Stimulated activated naive B cell treated with anti-CD40 and anti-IgM and Interleukin-4, amounts not matched to agents 10 μg/mL and 1 μg/mL and 100 μg/mL, for 72 hours (primary cell): ENCODE results near the gene ABCD3.

Source experiments
- ATAC-seq, 2 donors: fragments of 150-1000 bp; cut with Tn5 transposase; replicated peaks; 2 replicates each; pipeline ENCODE4 v1.10.0; 2021; ENCODE audit warnings: moderate library complexity in 1 of 2
- DNase-seq: peaks from one replicate; pipeline ENCODE4 v3.0.0; 2021
- H3K27ac Mint-ChIP-seq: one replicate; pipeline ENCODE4 v1.8.0; 2022; ENCODE audit warnings: mild to moderate bottlenecking, mixed read lengths
- H3K27me3 Mint-ChIP-seq, 2 donors: one replicate each; pipeline ENCODE4 v1.8.0; 2022; ENCODE audit warnings: mixed read lengths in 2 of 2
- H3K36me3 Mint-ChIP-seq, 2 donors: one replicate each; pipeline ENCODE4 v1.8.0; 2022; ENCODE audit warnings: mixed read lengths in 2 of 2, mild to moderate bottlenecking in 1 of 2
- H3K4me1 Mint-ChIP-seq, 2 donors: one replicate each; pipeline ENCODE4 v1.8.0; 2022; ENCODE audit warnings: mixed read lengths in 2 of 2, mild to moderate bottlenecking in 1 of 2
- H3K4me3 Mint-ChIP-seq, 2 donors: one replicate each; pipeline ENCODE4 v1.8.0; 2022; ENCODE audit warnings: mild to moderate bottlenecking in 2 of 2, mixed read lengths in 2 of 2, moderate library complexity in 1 of 2
- H3K9me3 Mint-ChIP-seq, 2 donors: one replicate each; pipeline ENCODE4 v1.8.0; 2022; ENCODE audit warnings: mixed read lengths in 2 of 2, mild to moderate bottlenecking in 1 of 2

ABCD3 gene

GRCh38 chr1:94462606-94463005, 44.4 kb downstream of the ABCD3 start:
- H3K4me1 Mint-ChIP-seq, result peaks cover 2 to 14% of the 10 kb centered on the region in 2 donors
- H3K36me3 Mint-ChIP-seq, result peaks cover 17 to 42% of the 10 kb centered on the region in 2 donors
- no peak overlapping the region for H3K27ac Mint-ChIP-seq
- no peak for ATAC-seq
- H3K9me3 Mint-ChIP-seq, result no peaks in the 10 kb centered on the region
- H3K4me3 Mint-ChIP-seq, result no peak overlapping the region
- H3K27me3 Mint-ChIP-seq, result no peaks in the 10 kb centered on the region
- no peak for DNase-seq

DNA sequence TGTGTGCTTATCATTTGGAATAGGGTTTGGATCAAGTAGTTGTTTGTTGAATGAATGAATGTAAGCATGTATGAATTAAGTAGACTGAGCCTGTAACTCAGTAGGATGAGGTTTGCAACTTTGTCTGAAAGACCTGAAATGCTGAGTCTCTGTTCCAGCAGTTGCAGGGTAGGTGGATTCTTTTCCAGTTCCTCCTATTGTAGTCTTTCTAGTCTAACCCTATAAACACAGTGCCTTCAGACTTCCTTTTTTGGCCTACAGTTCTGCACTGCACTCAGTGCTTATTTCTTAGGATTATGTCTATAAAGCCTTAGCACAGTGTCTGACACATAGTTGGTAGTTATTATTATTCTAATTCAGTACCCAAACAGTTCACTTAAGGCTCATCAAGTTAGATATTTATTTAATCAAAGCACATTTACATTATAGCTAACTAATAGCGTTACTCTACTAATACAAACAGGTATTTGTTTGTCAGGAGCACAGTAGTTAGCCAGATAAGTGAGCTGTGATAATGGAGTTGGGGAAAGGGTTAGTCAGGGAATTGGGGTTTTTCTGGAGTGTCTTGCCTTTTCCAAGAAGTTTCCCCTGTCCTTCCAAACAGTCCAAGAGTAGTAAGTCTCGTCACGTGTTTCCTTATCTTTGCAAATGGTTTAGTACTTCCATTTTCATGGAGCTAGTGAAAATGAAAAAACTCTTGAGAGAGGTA, 45.0 kb downstream of the ABCD3 start:
- no peak overlapping the region for H3K4me3 Mint-ChIP-seq
- DNase-seq, result no peak
- peaks cover 15 to 41% of the 10 kb centered on the region in 2 donors for H3K36me3 Mint-ChIP-seq

DNA sequence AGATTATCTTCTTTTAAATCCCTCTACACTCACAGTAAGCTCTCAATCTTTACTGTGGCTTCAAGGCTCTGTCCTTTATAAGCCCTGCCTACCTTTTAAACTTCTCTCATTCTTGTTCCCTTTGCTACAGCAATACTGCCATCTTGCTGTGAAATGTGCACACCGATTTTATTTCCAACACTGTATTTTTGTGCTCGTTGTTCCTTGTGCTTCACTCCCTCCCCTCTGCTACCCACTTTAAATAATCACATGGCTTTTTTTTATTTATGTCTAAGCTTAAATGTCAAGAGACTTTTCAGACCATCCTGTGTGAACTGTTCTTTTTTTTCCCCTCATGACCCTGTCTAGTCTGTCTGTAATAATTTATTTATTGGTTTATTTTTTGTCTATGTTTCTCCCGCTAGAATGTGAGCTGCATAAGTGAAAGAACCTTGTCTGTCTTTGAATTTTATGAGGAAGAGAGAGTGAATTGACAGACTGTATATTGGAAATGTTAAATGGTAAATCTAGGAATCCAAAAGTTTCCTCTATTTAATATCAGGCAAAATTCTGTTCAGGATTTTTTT, 45.7 kb downstream of the ABCD3 start:
- Mint-ChIP-seq H3K4me3 (no peak overlapping the region), H3K9me3 (no peaks in the 10 kb centered on the region), H3K27ac (no peak overlapping the region), H3K27me3 (no peaks in the 10 kb centered on the region), H3K4me1 (peaks cover 2 to 14% of the 10 kb centered on the region in 2 donors), H3K36me3 (peaks cover 15 to 40% of the 10 kb centered on the region in 2 donors)
- peak in 1 of 2 donors; percentile 53 for ATAC-seq
- DNase-seq, result no peak

More for the DNA sequence above, 45.0 kb downstream of the ABCD3 start:
- H3K4me1 Mint-ChIP-seq, result peaks cover 2 to 14% of the 10 kb centered on the region in 2 donors
- H3K27me3 Mint-ChIP-seq, result no peaks in the 10 kb centered on the region
- no peaks in the 10 kb centered on the region for H3K9me3 Mint-ChIP-seq
- H3K27ac Mint-ChIP-seq, result no peak overlapping the region
- no peak for ATAC-seq

- no peak overlapping the region for H3K27ac Mint-ChIP-seq
- H3K27me3 Mint-ChIP-seq, result no peaks in the 10 kb centered on the region
- H3K9me3 Mint-ChIP-seq, result no peaks in the 10 kb centered on the region
- no peak for ATAC-seq
- no peak overlapping the region for H3K4me3 Mint-ChIP-seq
- peaks cover 0 to 7% of the 10 kb centered on the region in 2 donors for H3K4me1 Mint-ChIP-seq
- DNase-seq, result no peak
- H3K36me3 Mint-ChIP-seq, result peaks cover 17 to 36% of the 10 kb centered on the region in 2 donors
Observed at GRCh38 chr1:94468708-94469107, 50.5 kb downstream of the ABCD3 start.

GRCh38 chr1:94471271-94471670, 53.1 kb downstream of the ABCD3 start:
- Mint-ChIP-seq H3K27ac (no peak overlapping the region), H3K4me3 (no peak overlapping the region), H3K27me3 (no peaks in the 10 kb centered on the region), H3K36me3 (peaks cover 12 to 27% of the 10 kb centered on the region in 2 donors), H3K9me3 (no peaks in the 10 kb centered on the region), H3K4me1 (no peaks in the 10 kb centered on the region)
- DNase-seq (no peak), ATAC-seq (no peak)

- H3K9me3 Mint-ChIP-seq, result no peaks in the 10 kb centered on the region
- DNase-seq (no peak), ATAC-seq (no peak)
- no peak overlapping the region for H3K4me3 Mint-ChIP-seq
- peaks cover 10 to 18% of the 10 kb centered on the region in 2 donors for H3K36me3 Mint-ChIP-seq
- H3K27me3 Mint-ChIP-seq, result no peaks in the 10 kb centered on the region
- H3K27ac Mint-ChIP-seq, result no peak overlapping the region
- no peaks in the 10 kb centered on the region for H3K4me1 Mint-ChIP-seq
Observed at GRCh38 chr1:94475232-94475631, 57.0 kb downstream of the ABCD3 start.

DNA sequence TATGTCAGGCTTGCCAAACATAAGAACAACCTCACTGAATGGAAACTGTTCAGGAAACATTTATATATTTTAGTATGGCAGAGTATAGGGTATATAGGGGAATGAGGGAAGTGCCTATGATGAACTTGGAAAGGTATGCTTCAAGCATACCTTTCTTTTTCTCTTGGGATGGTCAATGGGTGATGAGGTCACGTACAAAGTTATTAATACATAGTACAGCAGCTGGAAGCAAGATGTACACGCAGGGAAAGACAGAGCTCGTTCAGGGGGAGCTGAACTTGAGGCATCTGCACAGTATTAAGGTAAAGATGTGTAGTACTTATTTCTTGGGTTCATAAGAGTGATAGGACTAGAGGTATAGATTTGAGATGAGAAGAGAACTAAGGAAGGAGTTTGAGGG, 61.5 kb downstream of the ABCD3 start:
- Mint-ChIP-seq H3K4me1 (peaks cover 0 to 2% of the 10 kb centered on the region in 2 donors), H3K4me3 (no peak overlapping the region), H3K36me3 (peaks cover 24 to 34% of the 10 kb centered on the region in 2 donors), H3K27ac (peak overlapping the region; percentile 2), H3K27me3 (no peaks in the 10 kb centered on the region), H3K9me3 (no peaks in the 10 kb centered on the region)
- ATAC-seq (no peak), DNase-seq (no peak)

DNA sequence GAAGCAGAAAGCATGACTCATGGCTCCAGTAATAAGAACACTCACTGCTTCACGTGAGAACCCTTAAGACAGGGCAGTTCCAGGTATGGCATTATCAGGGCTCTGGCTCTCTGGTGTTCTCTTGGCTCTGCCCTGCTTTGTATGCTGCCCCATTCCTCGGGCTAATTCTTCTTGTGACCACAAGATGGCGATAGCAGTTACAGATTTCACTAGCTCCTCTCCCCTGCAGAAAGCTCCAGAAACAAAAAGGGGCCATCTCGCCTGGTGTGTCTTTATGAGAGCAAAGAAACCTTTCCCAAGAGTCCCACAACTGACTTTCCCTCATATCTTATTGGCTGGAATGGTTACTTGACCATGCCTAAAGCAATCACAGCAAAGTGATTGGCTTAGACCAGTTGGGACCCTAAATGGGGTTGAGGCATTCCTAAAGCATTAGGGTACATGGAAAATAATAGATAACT, 63.3 kb downstream of the ABCD3 start:
- ATAC-seq (peak; percentile 89), DNase-seq (peak; percentile 8)
- Mint-ChIP-seq H3K27ac (peak overlapping the region; percentile 6), H3K4me3 (no peak overlapping the region), H3K36me3 (peaks cover 21 to 32% of the 10 kb centered on the region in 2 donors), H3K9me3 (no peaks in the 10 kb centered on the region), H3K4me1 (peaks cover 0 to 2% of the 10 kb centered on the region in 2 donors), H3K27me3 (no peaks in the 10 kb centered on the region)

- H3K27ac Mint-ChIP-seq, result no peak overlapping the region
- H3K27me3 Mint-ChIP-seq, result no peaks in the 10 kb centered on the region
- no peaks in the 10 kb centered on the region for H3K9me3 Mint-ChIP-seq
- no peaks in the 10 kb centered on the region for H3K4me1 Mint-ChIP-seq
- DNase-seq (no peak), ATAC-seq (no peak)
- no peak overlapping the region for H3K4me3 Mint-ChIP-seq
- H3K36me3 Mint-ChIP-seq, result peaks cover 31 to 38% of the 10 kb centered on the region in 2 donors
Observed at GRCh38 chr1:94486990-94487389, 68.8 kb downstream of the ABCD3 start.

- H3K36me3 Mint-ChIP-seq, result peaks cover 21 to 31% of the 10 kb centered on the region in 2 donors
- no peaks in the 10 kb centered on the region for H3K9me3 Mint-ChIP-seq
- H3K27me3 Mint-ChIP-seq, result no peaks in the 10 kb centered on the region
- ATAC-seq (no peak), DNase-seq (no peak)
- no peak overlapping the region for H3K4me3 Mint-ChIP-seq
- H3K4me1 Mint-ChIP-seq, result no peaks in the 10 kb centered on the region
- H3K27ac Mint-ChIP-seq, result no peak overlapping the region
Observed at GRCh38 chr1:94490556-94490955, 72.4 kb downstream of the ABCD3 start.

- Mint-ChIP-seq H3K27me3 (no peaks in the 10 kb centered on the region), H3K27ac (no peak overlapping the region), H3K4me3 (no peak overlapping the region), H3K9me3 (no peaks in the 10 kb centered on the region), H3K4me1 (no peaks in the 10 kb centered on the region), H3K36me3 (peaks cover 17 to 35% of the 10 kb centered on the region in 2 donors)
- DNase-seq (no peak), ATAC-seq (no peak)
Observed at GRCh38 chr1:94496076-94496755, 78.0 kb downstream of the ABCD3 start.

DNA sequence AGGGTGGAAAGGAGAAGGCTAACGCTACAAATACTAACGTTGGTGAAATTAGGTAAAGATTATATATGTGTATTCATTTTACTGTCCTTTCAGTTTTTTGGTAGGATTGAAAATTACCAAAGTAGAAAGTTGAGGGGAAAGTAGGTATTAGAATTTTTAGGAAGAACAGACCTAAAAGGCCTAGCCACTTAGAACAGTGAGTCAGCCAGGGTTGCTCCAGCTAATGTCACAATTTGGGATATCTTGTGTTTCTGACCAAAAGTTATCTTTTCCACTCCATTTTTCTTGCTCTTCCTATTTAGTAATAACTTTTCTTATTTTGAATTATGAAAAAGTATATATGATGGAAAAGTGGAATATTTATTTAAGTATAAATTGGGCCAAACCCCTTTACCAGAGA, 83.2 kb downstream of the ABCD3 start:
- H3K27ac Mint-ChIP-seq, result no peak overlapping the region

GRCh38 chr1:94501935-94502334, 83.7 kb downstream of the ABCD3 start:
- Mint-ChIP-seq H3K9me3 (no peaks in the 10 kb centered on the region), H3K4me1 (peaks cover 6 to 13% of the 10 kb centered on the region in 2 donors), H3K27ac (no peak overlapping the region), H3K36me3 (peaks cover 30 to 46% of the 10 kb centered on the region in 2 donors), H3K4me3 (no peak overlapping the region), H3K27me3 (no peaks in the 10 kb centered on the region)
- ATAC-seq (no peak), DNase-seq (no peak)

More for the DNA sequence above, 83.2 kb downstream of the ABCD3 start:
- peaks cover 30 to 47% of the 10 kb centered on the region in 2 donors for H3K36me3 Mint-ChIP-seq
- H3K4me1 Mint-ChIP-seq, result peaks cover 6 to 13% of the 10 kb centered on the region in 2 donors
- no peak for ATAC-seq
- no peak for DNase-seq
- H3K27me3 Mint-ChIP-seq, result no peaks in the 10 kb centered on the region
- no peak overlapping the region for H3K4me3 Mint-ChIP-seq
- H3K9me3 Mint-ChIP-seq, result no peaks in the 10 kb centered on the region

GRCh38 chr1:94503153-94503552, 85.0 kb downstream of the ABCD3 start:
- no peak overlapping the region for H3K27ac Mint-ChIP-seq
- H3K9me3 Mint-ChIP-seq, result no peaks in the 10 kb centered on the region
- no peaks in the 10 kb centered on the region for H3K27me3 Mint-ChIP-seq
- peaks cover 6 to 13% of the 10 kb centered on the region in 2 donors for H3K4me1 Mint-ChIP-seq
- ATAC-seq, result no peak
- DNase-seq, result no peak
- no peak overlapping the region for H3K4me3 Mint-ChIP-seq
- peaks cover 32 to 42% of the 10 kb centered on the region in 2 donors for H3K36me3 Mint-ChIP-seq
